ENCODE results near the gene CDC42EP1. TPM values are rescaled to one million over a fixed set of nuclear protein-coding genes. Genes with fewer than 3 reads are reported as not detected.

The CDC42EP1 gene
- total RNA-seq, 1 donor = 35.5 TPM

- Histone ChIP-seq H3K79me2 (ENCODE audit: insufficient read depth, low read length) (peaks cover 81% of the 10 kb centered on the region), H4K20me1 (ENCODE audit: insufficient read depth, low read length) (peaks cover 80% of the 10 kb centered on the region), H2AFZ (ENCODE audit: low read length) (no peak overlapping the region), H3K27me3 (ENCODE audit: insufficient read depth, low read length) (no peaks in the 10 kb centered on the region), H3K9me3 (ENCODE audit: low read depth, low read length) (no peaks in the 10 kb centered on the region), H3K4me1 (ENCODE audit: insufficient read depth, low read length) (peaks cover 59% of the 10 kb centered on the region), H3K27ac (ENCODE audit: low read depth, low read length) (peak overlapping the region; percentile 76), H3K4me3 (ENCODE audit: insufficient read depth, low read length) (peak overlapping the region; percentile 40), H3K4me2 (ENCODE audit: insufficient read depth, low read length) (peak overlapping the region; percentile 96), H3K36me3 (ENCODE audit: insufficient read depth, low read length) (peaks cover 41% of the 10 kb centered on the region)
- peak; percentile 82 for DNase-seq (ENCODE audit: insufficient read length, low spot score, missing footprints)
- peak; percentile 12 for TF ChIP-seq CTCF (IDR thresholded peaks at IDR 0.05; ENCODE audit: extremely low read depth, low read depth, low read length)
These were observed 3.9 kb downstream of the CDC42EP1 start for GRCh38 chr22:37564111-37564711.

- peaks cover 59% of the 10 kb centered on the region for H3K4me1 ChIP-seq (ENCODE audit: insufficient read depth, low read length)
These were observed 5.5 kb downstream of the CDC42EP1 start for GRCh38 chr22:37565830-37566229.

GRCh38 chr22:37566329-37566837 is 6.1 kb downstream of the CDC42EP1 start:
- Histone ChIP-seq H3K79me2 (ENCODE audit: insufficient read depth, low read length) (peaks cover 86% of the 10 kb centered on the region), H3K27ac (ENCODE audit: low read depth, low read length) (peak overlapping the region; percentile 49)

More at GRCh38 chr22:37565830-37566229, 5.5 kb downstream of the CDC42EP1 start:
- Histone ChIP-seq H3K79me2 (ENCODE audit: insufficient read depth, low read length) (peaks cover 92% of the 10 kb centered on the region), H3K4me3 (ENCODE audit: insufficient read depth, low read length) (no peak overlapping the region), H3K27me3 (ENCODE audit: insufficient read depth, low read length) (no peaks in the 10 kb centered on the region), H3K4me2 (ENCODE audit: insufficient read depth, low read length) (no peak overlapping the region), H3K27ac (ENCODE audit: low read depth, low read length) (peak overlapping the region; percentile 25), H4K20me1 (ENCODE audit: insufficient read depth, low read length) (peaks cover 97% of the 10 kb centered on the region), H2AFZ (ENCODE audit: low read length) (no peak overlapping the region), H3K9me3 (ENCODE audit: low read depth, low read length) (no peaks in the 10 kb centered on the region), H3K36me3 (ENCODE audit: insufficient read depth, low read length) (peaks cover 51% of the 10 kb centered on the region)
- peak; percentile 51 for DNase-seq (ENCODE audit: insufficient read length, low spot score, missing footprints)
- TF ChIP-seq CTCF (IDR thresholded peaks at IDR 0.05; ENCODE audit: extremely low read depth, low read depth, low read length) = no peak

More at GRCh38 chr22:37566329-37566837, 6.1 kb downstream of the CDC42EP1 start:
- H3K4me2 ChIP-seq (ENCODE audit: insufficient read depth, low read length) = no peak overlapping the region
- H3K4me1 ChIP-seq (ENCODE audit: insufficient read depth, low read length) = peaks cover 57% of the 10 kb centered on the region
- H3K9me3 ChIP-seq (ENCODE audit: low read depth, low read length) = no peaks in the 10 kb centered on the region
- H2AFZ ChIP-seq (ENCODE audit: low read length) = no peak overlapping the region
- peaks cover 97% of the 10 kb centered on the region for H4K20me1 ChIP-seq (ENCODE audit: insufficient read depth, low read length)
- TF ChIP-seq CTCF (IDR thresholded peaks at IDR 0.05; ENCODE audit: extremely low read depth, low read depth, low read length) = no peak
- H3K4me3 ChIP-seq (ENCODE audit: insufficient read depth, low read length) = no peak overlapping the region
- no peaks in the 10 kb centered on the region for H3K27me3 ChIP-seq (ENCODE audit: insufficient read depth, low read length)
- DNase-seq (ENCODE audit: insufficient read length, low spot score, missing footprints) = peak; percentile 53
- H3K36me3 ChIP-seq (ENCODE audit: insufficient read depth, low read length) = peaks cover 51% of the 10 kb centered on the region
